Mesendoderm (in vitro differentiated cells): ENCODE data around the gene SNTG2.

Experiments
- DNase-seq: peaks from one replicate; pipeline ENCODE4 v3.0.0; 2013
- H2AK5ac ChIP-seq: 2 replicates; pipeline ENCODE4 v1.6.1; 2013; ENCODE audit warnings: low read length, inconsistent platforms
- H2BK120ac ChIP-seq: 2 replicates; pipeline ENCODE4 v1.6.1; 2013; ENCODE audit warnings: low read depth, mild to moderate bottlenecking, low read length, moderate library complexity, mixed read lengths
- H2BK15ac ChIP-seq: replicated peaks from 2 replicates; pipeline ENCODE4 v1.6.1; 2013; ENCODE audit warnings: low read depth, mild to moderate bottlenecking, moderate library complexity
- H2BK5ac ChIP-seq: 2 replicates; pipeline ENCODE4 v1.6.1; 2013; ENCODE audit warnings: low read length, inconsistent platforms
- H3K18ac ChIP-seq: 2 replicates; pipeline ENCODE4 v1.6.1; 2013; ENCODE audit warnings: mild to moderate bottlenecking, low read length, mixed read lengths
- H3K23ac ChIP-seq: one replicate; pipeline ENCODE4 v1.6.1; 2013; ENCODE audit warnings: low read length
- H3K27ac ChIP-seq: 2 replicates; pipeline ENCODE4 v1.5.1; 2013; ENCODE audit warnings: low read depth, mild to moderate bottlenecking, inconsistent platforms, low read length, moderate library complexity
- H3K27me3 ChIP-seq: 2 replicates; pipeline ENCODE4 v1.6.1; 2013; ENCODE audit warnings: low read length, control low read depth, mild to moderate bottlenecking, inconsistent platforms; ENCODE audit not compliant: insufficient read depth, poor library complexity
- H3K36me3 ChIP-seq: 2 replicates; pipeline ENCODE4 v1.6.1; 2013; ENCODE audit warnings: low read length, inconsistent platforms; ENCODE audit not compliant: control insufficient read depth, insufficient read depth
- H3K4ac ChIP-seq: one replicate; pipeline ENCODE4 v1.6.1; 2013; ENCODE audit warnings: low read depth, mild to moderate bottlenecking, low read length, moderate library complexity
- H3K4me1 ChIP-seq: 2 replicates; pipeline ENCODE4 v1.6.1; 2013; ENCODE audit warnings: low read depth, low read length, inconsistent platforms; ENCODE audit not compliant: control insufficient read depth
- H3K4me2 ChIP-seq: 2 replicates; pipeline ENCODE4 v1.6.1; 2013; ENCODE audit warnings: low read length
- H3K4me3 ChIP-seq: 2 replicates; pipeline ENCODE4 v1.5.1; 2013; ENCODE audit warnings: mild to moderate bottlenecking, low read length
- H3K56ac ChIP-seq: one replicate; pipeline ENCODE4 v1.6.1; 2013; ENCODE audit warnings: low read length
- H3K79me1 ChIP-seq: 2 replicates; pipeline ENCODE4 v1.6.1; 2013; ENCODE audit warnings: low read length, inconsistent platforms
- H3K79me2 ChIP-seq: 2 replicates; pipeline ENCODE4 v1.6.1; 2013; ENCODE audit warnings: mild to moderate bottlenecking, low read length; ENCODE audit not compliant: control insufficient read depth, insufficient read depth
- H3K9ac ChIP-seq: 2 replicates; pipeline ENCODE4 v1.6.1; 2013; ENCODE audit warnings: low read length, inconsistent platforms
- H4K5ac ChIP-seq: one replicate; pipeline ENCODE4 v1.6.1; 2013; ENCODE audit warnings: low read length
- H4K8ac ChIP-seq: one replicate; pipeline ENCODE4 v1.6.1; 2013; ENCODE audit warnings: low read depth, mild to moderate bottlenecking, control low read depth, low read length, moderate library complexity
- WGBS: extraction: QIAGEN DNeasy Blood & Tissue Kit; methylation state at CpG from one replicate; pipeline ENCODE4 v1.1.7; 2013; ENCODE audit warnings: low lambda C conversion rate, missing lambda C conversion rate; ENCODE audit not compliant: insufficient coverage; ENCODE audit errors: extremely low coverage; 5-methylcytosine and 5-hydroxymethylcytosine counted together

SNTG2 gene

DNA sequence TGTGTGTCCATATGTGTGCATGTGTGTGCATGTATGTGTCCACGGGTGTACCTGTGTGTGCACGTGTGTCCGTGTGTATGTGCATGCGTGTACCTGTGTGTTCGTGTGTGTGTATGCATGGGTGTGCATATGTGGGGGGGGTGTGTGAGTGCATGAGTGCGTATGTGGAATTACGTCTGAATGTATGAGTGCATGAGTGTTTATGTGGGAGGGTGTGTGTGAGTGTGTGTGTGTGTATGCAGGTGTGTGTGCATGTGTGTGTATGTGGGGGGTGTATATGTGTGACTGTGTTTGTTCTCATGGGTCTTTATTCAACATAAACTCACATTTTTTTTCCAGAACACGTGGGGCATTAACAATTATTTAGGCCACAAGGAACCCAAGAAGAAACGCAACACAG is 208.4 kb downstream of the SNTG2 start:
- Histone ChIP-seq H2BK120ac (no peak overlapping the region), H3K79me1 (no peaks in the 10 kb centered on the region), H3K4me3 (no peak overlapping the region), H3K79me2 (no peaks in the 10 kb centered on the region), H2BK5ac (no peak overlapping the region), H3K4ac (no peak overlapping the region), H3K9ac (no peak overlapping the region), H3K56ac (no peak overlapping the region), H2AK5ac (no peak overlapping the region), H3K27me3 (no peaks in the 10 kb centered on the region), H3K4me2 (no peak overlapping the region), H3K23ac (no peak overlapping the region), H4K5ac (no peak overlapping the region), H3K4me1 (no peaks in the 10 kb centered on the region), H2BK15ac (no peak overlapping the region), H3K18ac (no peak overlapping the region), H4K8ac (no peak overlapping the region), H3K36me3 (no peaks in the 10 kb centered on the region), H3K27ac (no peak overlapping the region)
- no peak for DNase-seq
- WGBS: no CpG with 5 or more reads among the region's 9 CpGs

GRCh38 chr2:1162246-1162645 is 211.6 kb downstream of the SNTG2 start:
- Histone ChIP-seq H3K27ac (no peak overlapping the region), H3K36me3 (no peaks in the 10 kb centered on the region)
- no CpG with 5 or more reads among the region's 8 CpGs for WGBS

GRCh38 chr2:1162768-1163584 is 212.3 kb downstream of the SNTG2 start:
- Histone ChIP-seq H3K18ac (no peak overlapping the region), H3K56ac (no peak overlapping the region), H2BK5ac (no peak overlapping the region), H3K79me1 (no peaks in the 10 kb centered on the region), H3K36me3 (no peaks in the 10 kb centered on the region), H3K4me2 (no peak overlapping the region), H3K4me1 (no peaks in the 10 kb centered on the region), H3K23ac (no peak overlapping the region), H3K9ac (no peak overlapping the region), H4K5ac (no peak overlapping the region), H3K27me3 (no peaks in the 10 kb centered on the region), H3K4ac (no peak overlapping the region), H3K4me3 (no peak overlapping the region), H2AK5ac (no peak overlapping the region), H4K8ac (no peak overlapping the region), H3K27ac (no peak overlapping the region), H2BK120ac (no peak overlapping the region), H2BK15ac (no peak overlapping the region), H3K79me2 (no peaks in the 10 kb centered on the region)
- no CpG with 5 or more reads among the region's 12 CpGs for WGBS
- no peak for DNase-seq

More at GRCh38 chr2:1162246-1162645, 211.6 kb downstream of the SNTG2 start:
- Histone ChIP-seq H2BK5ac (no peak overlapping the region), H3K4me3 (no peak overlapping the region), H3K4me1 (no peaks in the 10 kb centered on the region), H3K9ac (no peak overlapping the region), H3K79me2 (no peaks in the 10 kb centered on the region), H4K8ac (no peak overlapping the region), H2BK120ac (no peak overlapping the region), H3K18ac (no peak overlapping the region), H3K23ac (no peak overlapping the region), H2BK15ac (no peak overlapping the region), H3K4ac (no peak overlapping the region), H4K5ac (no peak overlapping the region), H3K56ac (no peak overlapping the region), H3K79me1 (no peaks in the 10 kb centered on the region), H2AK5ac (no peak overlapping the region), H3K27me3 (no peaks in the 10 kb centered on the region), H3K4me2 (no peak overlapping the region)
- DNase-seq: no peak

DNA sequence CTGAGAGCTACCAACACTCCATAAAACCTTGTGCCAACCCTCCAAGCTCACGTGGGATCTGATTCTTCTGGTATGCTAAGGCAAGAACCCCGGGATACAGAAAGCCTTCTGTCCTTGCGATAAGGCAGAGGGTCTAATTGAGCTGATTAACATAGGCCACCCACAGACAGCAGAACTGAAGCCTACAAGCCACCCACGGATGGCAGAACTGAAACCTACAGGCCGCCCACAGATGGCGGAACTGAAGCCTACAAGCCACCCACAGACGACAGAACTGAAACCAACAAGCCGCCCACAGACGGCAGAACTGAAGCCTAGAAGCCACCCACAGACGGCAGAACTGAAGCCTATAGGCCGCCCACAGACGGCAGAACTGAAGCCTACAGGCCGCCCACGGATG is 216.3 kb downstream of the SNTG2 start:
- no peak overlapping the region for H3K4me3 ChIP-seq
- peaks cover 7% of the 10 kb centered on the region for H3K4me1 ChIP-seq
- no peak overlapping the region for H3K9ac ChIP-seq
- no peak overlapping the region for H3K27ac ChIP-seq
- WGBS: no CpG with 5 or more reads among the region's 14 CpGs
- H2BK120ac ChIP-seq: no peak overlapping the region
- no peaks in the 10 kb centered on the region for H3K79me1 ChIP-seq
- no peak overlapping the region for H3K18ac ChIP-seq
- no peak overlapping the region for H3K56ac ChIP-seq
- H3K4ac ChIP-seq: no peak overlapping the region
- no peaks in the 10 kb centered on the region for H3K27me3 ChIP-seq
- no peaks in the 10 kb centered on the region for H3K36me3 ChIP-seq
- no peak overlapping the region for H4K8ac ChIP-seq
- no peak overlapping the region for H2BK5ac ChIP-seq
- H4K5ac ChIP-seq: no peak overlapping the region
- H3K79me2 ChIP-seq: no peaks in the 10 kb centered on the region
- no peak overlapping the region for H3K23ac ChIP-seq
- no peak overlapping the region for H3K4me2 ChIP-seq
- H2AK5ac ChIP-seq: no peak overlapping the region
- H2BK15ac ChIP-seq: no peak overlapping the region
- no peak for DNase-seq

GRCh38 chr2:1168846-1169245 is 218.2 kb downstream of the SNTG2 start:
- no CpG with 5 or more reads among the region's 10 CpGs for WGBS
- H3K79me2 ChIP-seq: no peaks in the 10 kb centered on the region
- H3K18ac ChIP-seq: no peak overlapping the region
- peak; percentile 67 for DNase-seq
- H3K23ac ChIP-seq: no peak overlapping the region
- H3K79me1 ChIP-seq: no peaks in the 10 kb centered on the region
- no peak overlapping the region for H4K5ac ChIP-seq
- H3K4me3 ChIP-seq: no peak overlapping the region
- H2BK120ac ChIP-seq: no peak overlapping the region
- no peak overlapping the region for H3K9ac ChIP-seq
- H4K8ac ChIP-seq: no peak overlapping the region
- no peak overlapping the region for H3K4me2 ChIP-seq
- H3K4me1 ChIP-seq: peaks cover 7% of the 10 kb centered on the region
- no peaks in the 10 kb centered on the region for H3K36me3 ChIP-seq
- no peak overlapping the region for H2AK5ac ChIP-seq
- H3K4ac ChIP-seq: no peak overlapping the region
- H2BK15ac ChIP-seq: no peak overlapping the region
- peak overlapping the region; percentile 50 for H3K56ac ChIP-seq
- H3K27ac ChIP-seq: peak overlapping the region; percentile 54
- no peak overlapping the region for H2BK5ac ChIP-seq
- no peaks in the 10 kb centered on the region for H3K27me3 ChIP-seq
